ENCODE results near the gene NBAS.

GRCh38 chr2:15511686-15512085, 49.4 kb downstream of the NBAS start:
- no peak for TF ChIP-seq CTCF (IDR thresholded peaks at IDR 0.05)
- no peak for TF ChIP-seq POLR2A (IDR thresholded peaks at IDR 0.05)
- TF ChIP-seq EP300 (IDR thresholded peaks at IDR 0.05) = no peak

All from ovary (tissue), 3 donors.